ENCODE results near the gene L3HYPDH. TPM values are rescaled to one million over a fixed set of nuclear protein-coding genes. Genes with fewer than 3 reads are reported as not detected.
"Not testable (repeated sequence)": the region's sequence is repeated elsewhere in the genome, so short reads cannot be mapped to it uniquely, and the experiment has no call there.

L3HYPDH gene
- polyA plus RNA-seq, 1 of the 3 experiments (the other 2 are of a cell fraction): 66.2 TPM

DNA sequence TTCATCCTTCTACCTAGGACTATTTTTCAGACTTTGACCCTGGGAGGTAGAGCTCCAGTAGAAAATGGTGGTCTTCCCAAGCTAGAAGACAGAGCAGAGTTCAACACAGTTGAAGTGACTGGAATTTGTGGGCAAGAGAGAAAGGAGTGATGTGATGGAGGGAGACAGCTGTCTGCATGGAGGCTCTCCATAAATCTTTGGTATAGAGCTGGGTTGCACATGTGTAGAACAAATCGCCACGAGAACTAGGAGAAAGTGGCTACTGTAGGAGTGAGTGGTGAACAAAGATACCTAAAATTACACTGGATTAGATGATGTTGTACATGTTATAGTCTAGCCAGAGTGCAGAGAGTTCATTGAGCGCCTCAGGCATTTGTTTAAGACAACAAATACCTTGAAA, 33.5 kb downstream of the L3HYPDH start:
- H3K9me2 ChIP-seq: no peaks in the 10 kb centered on the region
- ChIA-PET CTCF (interaction anchor here (0.6 to 1.5 kb wide), 6 partner anchors 324 to 1283 kb away, joined by 3 to 5 read pairs (median 4); no protein-coding TSS in a partner anchor), POLR2A (no interaction called here)
- H3K4me1 ChIP-seq (ENCODE audit: control insufficient read depth in 1 of 2, insufficient read depth in 2 of 2, low read depth in 1 of 2, low read length in 1 of 2): peaks cover 0 to 11% of the 10 kb centered on the region in 2 experiments; a peak in 2 of 4 replicates
- no peaks in the 10 kb centered on the region for H3K9me3 ChIP-seq
- H3K27me3 ChIP-seq (ENCODE audit: insufficient read depth): no peaks in the 10 kb centered on the region
- no peak overlapping the region for H3K27ac ChIP-seq (ENCODE audit: low read depth in 2 of 2, low read length in 1 of 2)
- whole genome bisulfite sequencing (ENCODE audit: low lambda C conversion rate): 96% methylated on average over 3 of the region's 3 CpGs
- peaks cover 20% of the 10 kb centered on the region for H3F3A ChIP-seq (replicated peaks; ENCODE audit: insufficient read depth)
- H3K4me2 ChIP-seq: no peak overlapping the region
- H4K20me1 ChIP-seq (ENCODE audit: insufficient read depth): no peaks in the 10 kb centered on the region
- peaks cover 11% of the 10 kb centered on the region; the same call in 1 of the 2 replicates for H3K79me2 ChIP-seq (ENCODE audit: insufficient read depth)
- H2AFZ ChIP-seq (ENCODE audit: low read depth): no peak overlapping the region
- TF ChIP-seq GATA2 (CRISPR knock-in tag; IDR thresholded peaks at IDR 0.05) (no peak), GABPA (IDR thresholded peaks at IDR 0.05; ENCODE audit: low read depth) (no peak), FOXM1 (IDR thresholded peaks at IDR 0.05; ENCODE audit: low read depth) (no peak)
- DNase-seq: no peak
- H3K9ac ChIP-seq: no peak overlapping the region
- H3K36me3 ChIP-seq (replicated peaks in 1 of 2; ENCODE audit: control insufficient read depth in 1 of 2, insufficient read depth in 2 of 2, low read length in 1 of 2): peaks cover 12 to 31% of the 10 kb centered on the region in 2 experiments
- H3K4me3 ChIP-seq (ENCODE audit: low read depth in 2 of 2, low read length in 1 of 2): no peak overlapping the region

DNA sequence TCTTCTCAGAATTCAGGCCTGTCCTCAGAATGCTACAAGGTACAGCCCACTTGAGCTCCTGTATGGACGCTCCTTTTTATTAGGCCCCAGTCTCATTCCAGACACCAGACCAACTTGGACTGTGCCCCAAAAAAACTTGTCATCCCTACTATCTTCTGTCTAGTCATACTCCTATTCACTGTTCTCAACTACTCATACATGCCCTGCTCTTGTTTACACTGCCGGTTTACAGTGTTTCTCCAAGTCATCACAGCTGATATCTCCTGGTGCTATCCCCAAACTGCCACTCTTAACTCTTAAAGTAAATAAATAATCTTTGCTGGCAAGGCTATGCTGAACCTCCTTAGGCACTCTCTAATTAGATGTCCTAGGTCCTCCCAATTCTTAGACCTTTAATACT, 35.5 kb downstream of the L3HYPDH start:
- H3K27me3 ChIP-seq (ENCODE audit: insufficient read depth); H3K4me2 ChIP-seq; POLR2A ChIA-PET: not testable (repeated sequence)

DNA sequence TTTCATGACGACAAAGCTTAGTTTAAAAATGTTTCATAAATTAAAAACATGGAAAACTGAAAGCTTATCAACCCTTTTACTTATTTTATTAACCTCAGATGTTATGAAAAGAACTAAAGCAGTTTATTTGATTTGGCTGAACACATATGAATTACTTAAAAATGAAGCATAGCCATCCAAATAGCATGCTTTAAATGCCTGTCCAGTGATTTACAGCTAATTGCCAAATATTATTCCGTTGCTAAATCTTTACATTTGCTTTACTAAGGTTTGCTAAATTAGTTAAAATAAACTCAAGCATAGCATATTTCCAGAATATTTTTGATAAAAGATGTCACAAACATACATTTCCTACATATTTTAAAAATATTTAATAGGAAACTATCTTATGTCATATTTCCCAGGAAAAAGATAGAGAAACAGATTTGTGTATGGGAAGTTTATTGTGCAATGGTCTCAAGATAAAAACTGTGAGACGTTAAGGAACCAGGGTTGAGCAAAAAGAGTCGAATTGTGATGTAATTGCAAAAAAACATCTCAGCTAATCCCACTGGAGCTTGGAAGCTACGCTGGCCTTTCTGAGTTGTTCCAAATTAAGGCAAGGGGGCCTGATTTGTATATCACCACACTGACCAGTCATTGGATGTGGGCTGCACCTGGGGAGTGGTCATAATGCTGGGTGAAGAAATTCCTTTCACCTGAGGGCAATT, 44.8 kb downstream of the L3HYPDH start:
- Histone ChIP-seq H3K79me2 (ENCODE audit: insufficient read depth) (peaks cover 15% of the 10 kb centered on the region; the same call in 1 of the 2 replicates), H2AFZ (ENCODE audit: low read depth) (no peak overlapping the region), H4K20me1 (ENCODE audit: insufficient read depth) (no peaks in the 10 kb centered on the region), H3K9ac (peak overlapping the region; percentile 5; the same call in 1 of the 2 replicates), H3K36me3 (replicated peaks in 1 of 2; ENCODE audit: control insufficient read depth in 1 of 2, insufficient read depth in 2 of 2, low read length in 1 of 2) (peaks cover 0 to 35% of the 10 kb centered on the region in 2 experiments), H3K27me3 (ENCODE audit: insufficient read depth) (no peaks in the 10 kb centered on the region), H3F3A (replicated peaks; ENCODE audit: insufficient read depth) (peaks cover 34% of the 10 kb centered on the region), H3K4me1 (ENCODE audit: control insufficient read depth in 1 of 2, insufficient read depth in 2 of 2, low read depth in 1 of 2, low read length in 1 of 2) (peaks cover 0 to 21% of the 10 kb centered on the region in 2 experiments; a peak in 3 of 4 replicates), H3K9me2 (no peaks in the 10 kb centered on the region), H3K9me3 (no peaks in the 10 kb centered on the region), H3K4me2 (peak overlapping the region; percentile 11; the same call in 1 of the 2 replicates), H3K27ac (ENCODE audit: low read depth in 2 of 2, low read length in 1 of 2) (peak overlapping the region; percentile 65 to 67; a peak in 3 of 4 replicates), H3K4me3 (ENCODE audit: low read depth in 2 of 2, low read length in 1 of 2) (no peak overlapping the region)
- ChIA-PET CTCF (interaction anchor here (0.6 to 1.6 kb wide), 7 partner anchors 14 to 938 kb away, joined by 3 to 4 read pairs (median 4); no protein-coding TSS in a partner anchor), POLR2A (no interaction called here)
- DNase-seq: no peak
- 54% methylated on average over 5 of the region's 5 CpGs for WGBS (ENCODE audit: low lambda C conversion rate)
- no peak for TF ChIP-seq EP300 (IDR thresholded peaks at IDR 0.05; ENCODE audit: borderline replicate concordance in 1 of 2, low read depth in 1 of 2, low read length in 1 of 2)
- TF ChIP-seq POLR2AphosphoS5 (IDR thresholded peaks at IDR 0.05; ENCODE audit: low read depth, low read length): no peak
- no peak for TF ChIP-seq JUND (IDR thresholded peaks at IDR 0.05)
- no peak for TF ChIP-seq GABPA (IDR thresholded peaks at IDR 0.05; ENCODE audit: low read depth)
- TF ChIP-seq, protein P1, sequence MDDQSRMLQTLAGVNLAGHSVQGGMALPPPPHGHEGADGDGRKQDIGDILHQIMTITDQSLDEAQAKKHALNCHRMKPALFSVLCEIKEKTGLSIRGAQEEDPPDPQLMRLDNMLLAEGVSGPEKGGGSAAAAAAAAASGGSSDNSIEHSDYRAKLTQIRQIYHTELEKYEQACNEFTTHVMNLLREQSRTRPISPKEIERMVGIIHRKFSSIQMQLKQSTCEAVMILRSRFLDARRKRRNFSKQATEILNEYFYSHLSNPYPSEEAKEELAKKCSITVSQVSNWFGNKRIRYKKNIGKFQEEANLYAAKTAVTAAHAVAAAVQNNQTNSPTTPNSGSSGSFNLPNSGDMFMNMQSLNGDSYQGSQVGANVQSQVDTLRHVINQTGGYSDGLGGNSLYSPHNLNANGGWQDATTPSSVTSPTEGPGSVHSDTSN (IDR thresholded peaks at IDR 0.05): 0 out of 2 replicates have a peak, but pooled peaks have one; percentile 13
- TF ChIP-seq, protein P2, sequence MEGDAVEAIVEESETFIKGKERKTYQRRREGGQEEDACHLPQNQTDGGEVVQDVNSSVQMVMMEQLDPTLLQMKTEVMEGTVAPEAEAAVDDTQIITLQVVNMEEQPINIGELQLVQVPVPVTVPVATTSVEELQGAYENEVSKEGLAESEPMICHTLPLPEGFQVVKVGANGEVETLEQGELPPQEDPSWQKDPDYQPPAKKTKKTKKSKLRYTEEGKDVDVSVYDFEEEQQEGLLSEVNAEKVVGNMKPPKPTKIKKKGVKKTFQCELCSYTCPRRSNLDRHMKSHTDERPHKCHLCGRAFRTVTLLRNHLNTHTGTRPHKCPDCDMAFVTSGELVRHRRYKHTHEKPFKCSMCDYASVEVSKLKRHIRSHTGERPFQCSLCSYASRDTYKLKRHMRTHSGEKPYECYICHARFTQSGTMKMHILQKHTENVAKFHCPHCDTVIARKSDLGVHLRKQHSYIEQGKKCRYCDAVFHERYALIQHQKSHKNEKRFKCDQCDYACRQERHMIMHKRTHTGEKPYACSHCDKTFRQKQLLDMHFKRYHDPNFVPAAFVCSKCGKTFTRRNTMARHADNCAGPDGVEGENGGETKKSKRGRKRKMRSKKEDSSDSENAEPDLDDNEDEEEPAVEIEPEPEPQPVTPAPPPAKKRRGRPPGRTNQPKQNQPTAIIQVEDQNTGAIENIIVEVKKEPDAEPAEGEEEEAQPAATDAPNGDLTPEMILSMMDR (IDR thresholded peaks at IDR 0.05): no peak

More for the DNA sequence above, 35.5 kb downstream of the L3HYPDH start:
- H3K4me3 ChIP-seq (ENCODE audit: low read depth in 2 of 2, low read length in 1 of 2); DNase-seq; H3F3A ChIP-seq (replicated peaks; ENCODE audit: insufficient read depth); H4K20me1 ChIP-seq (ENCODE audit: insufficient read depth); H3K9me3 ChIP-seq; H3K4me1 ChIP-seq (ENCODE audit: control insufficient read depth in 1 of 2, insufficient read depth in 2 of 2, low read depth in 1 of 2, low read length in 1 of 2); H3K9me2 ChIP-seq; CTCF ChIA-PET; H2AFZ ChIP-seq (ENCODE audit: low read depth); H3K9ac ChIP-seq; H3K27ac ChIP-seq (ENCODE audit: low read depth in 2 of 2, low read length in 1 of 2): not testable (repeated sequence)
- Histone ChIP-seq H3K36me3 (replicated peaks in 1 of 2; ENCODE audit: control insufficient read depth in 1 of 2, insufficient read depth in 2 of 2, low read length in 1 of 2) (peaks cover 9 to 30% of the 10 kb centered on the region in 2 experiments), H3K79me2 (ENCODE audit: insufficient read depth) (peaks cover 11% of the 10 kb centered on the region; the same call in 1 of the 2 replicates)
- WGBS (ENCODE audit: low lambda C conversion rate): 94% methylated on average over 2 of the region's 2 CpGs

Measured in SK-N-SH (cell line).